K562 (cell line): ENCODE measurements around the gene PIGB. TPM values are rescaled to one million over a fixed set of nuclear protein-coding genes. Genes with fewer than 3 reads are reported as not detected.

Experiments used
- ATF1 ChIP-seq, 2 experiments: fragments of 450-650 bp in 1 of 2; IDR thresholded peaks; 2 replicates each; pipeline ENCODE4 v1.6.1; 2016; ENCODE audit warnings: missing compliant biosample characterization in 1 of 2, missing genetic modification characterization in 1 of 2
- CBFA2T3 ChIP-seq: fragments of 450-650 bp; IDR thresholded peaks from 2 replicates; pipeline ENCODE4 v1.6.1; 2017
- CEBPG ChIP-seq, 3 experiments: fragments of 200-800 bp in 1 of 3; sonication (Bioruptor generic) in 1 of 3; sonication (generic) in 1 of 3; formaldehyde crosslinking in 1 of 3; IDR thresholded peaks in 2 of 3; conservative IDR thresholded peaks in 1 of 3; 2 replicates each; pipeline versions ENCODE4 v1.6.1 to v1.8.0; 2016 to 2022; ENCODE audit warnings: missing compliant biosample characterization in 2 of 3, missing genetic modification characterization in 2 of 3, mild to moderate bottlenecking in 1 of 3, missing genetic modification reagents in 1 of 3
- EGR1 ChIP-seq: fragments of 450-650 bp; conservative IDR thresholded peaks from 2 replicates; pipeline ENCODE4 v1.6.1; 2017; ENCODE audit warnings: mild to moderate bottlenecking
- KAT8 ChIP-seq: fragments of 450-650 bp; IDR thresholded peaks from 2 replicates; pipeline ENCODE4 v1.6.1; 2016; ENCODE audit warnings: low read depth, mild to moderate bottlenecking
- MYC ChIP-seq, 2 experiments: fragments of 250-450 bp in 1 of 2; sonication (Bioruptor Pico) in 1 of 2; IDR thresholded peaks; 2 replicates each; pipeline versions ENCODE4 v1.5.1 to v1.6.1; 2012 to 2021; ENCODE audit warnings: low read depth in 2 of 2, borderline replicate concordance in 1 of 2, improper control_type of control experiment in 1 of 2, low read length in 1 of 2, mild to moderate bottlenecking in 1 of 2, moderate library complexity in 1 of 2
- NCOA1 ChIP-seq: fragments of 450-650 bp; IDR thresholded peaks from 2 replicates; pipeline ENCODE4 v1.6.1; 2016; ENCODE audit warnings: low read depth
- NFRKB ChIP-seq: fragments of 450-650 bp; IDR thresholded peaks from 2 replicates; pipeline ENCODE4 v1.6.1; 2016; ENCODE audit warnings: low read depth
- NFYB ChIP-seq: IDR thresholded peaks from 2 replicates; pipeline ENCODE4 v1.6.1; 2011; ENCODE audit warnings: mild to moderate bottlenecking, moderate library complexity; ENCODE audit not compliant: insufficient read length; ENCODE audit errors: extremely low read depth
- PTBP1 ChIP-seq: fragments of 200-400 bp; formaldehyde crosslinking; IDR thresholded peaks from 2 replicates; pipeline ENCODE4 v1.6.1; 2017; ENCODE audit warnings: low read depth, low read length
- RAD21 ChIP-seq, 2 experiments: fragments of 250-450 bp in 1 of 2; fragments of 450-650 bp in 1 of 2; sonication (Bioruptor Pico) in 1 of 2; formaldehyde crosslinking in 1 of 2; IDR thresholded peaks in 1 of 2; conservative IDR thresholded peaks in 1 of 2; 2 replicates each; pipeline versions ENCODE4 v1.4.0 to v1.8.0; 2020 to 2022; ENCODE audit warnings: mild to moderate bottlenecking in 2 of 2, moderate library complexity in 1 of 2
- SMARCA5 ChIP-seq: fragments of 450-650 bp; IDR thresholded peaks from 2 replicates; pipeline ENCODE4 v1.6.1; 2016
- TBL1XR1 ChIP-seq, 2 experiments: IDR thresholded peaks; 2 replicates each; pipeline ENCODE4 v1.6.1; 2012; ENCODE audit warnings: improper control_type of control experiment in 2 of 2, low read length in 2 of 2, mild to moderate bottlenecking in 1 of 2
- ZNF589 ChIP-seq: fragments of 200-800 bp; sonication (Bioruptor generic); IDR thresholded peaks from 2 replicates; pipeline ENCODE4 v1.6.1; 2016; ENCODE audit warnings: low read depth, missing genetic modification characterization, missing compliant biosample characterization
- polyA plus RNA-seq, 8 experiments: library from polyadenylated mRNA; depleted of rRNA in 4 of 8; stranded (reverse) in 5 of 8; unstranded in 3 of 8; fragments of >200 nt; fragmentation: Nextera tagmentation in 2 of 8; fragmentation: Illumina TruSeq in 1 of 8; extraction: Ambion mirVana in 2 of 8; extraction: Trizol in 1 of 8; gene quantifications; 2 replicates each; pipeline versions ENCODE4 v1.2.1 to v1.2.3, GENCODE V29; 2011 to 2014; ENCODE audit warnings: inconsistent platforms in 1 of 8, missing spikeins in 1 of 8
- total RNA-seq, 7 experiments: library from RNA; depleted of rRNA in 6 of 7; stranded (reverse); fragments of >200 nt in 6 of 7; fragmentation: Illumina TruSeq in 2 of 7; extraction: Trizol in 2 of 7; gene quantifications; 2 replicates each; pipeline versions ENCODE4 v1.2.1 to v1.2.3, GENCODE V29; 2011 to 2021; ENCODE audit warnings: low replicate concordance in 1 of 7
- TF ChIP-seq, protein P1 (sequence below): fragments of 200-400 bp; formaldehyde crosslinking; IDR thresholded peaks from 2 replicates; pipeline ENCODE4 v1.6.1; 2017; ENCODE audit warnings: mild to moderate bottlenecking, low read depth, low read length, moderate library complexity
- TF ChIP-seq, protein P2 (sequence below): fragments of 450-650 bp; formaldehyde crosslinking; IDR thresholded peaks from 2 replicates; pipeline ENCODE4 v1.4.0; 2020; ENCODE audit warnings: mild to moderate bottlenecking, moderate library complexity
- TF ChIP-seq, protein P3 (sequence below): fragments of 450-650 bp; formaldehyde crosslinking; IDR thresholded peaks from 2 replicates; pipeline ENCODE4 v1.4.0; 2022; ENCODE audit warnings: missing genetic modification characterization
- TF ChIP-seq, protein P4 (sequence below): sonication (generic); formaldehyde crosslinking; IDR thresholded peaks from 2 replicates; pipeline ENCODE4 v1.8.0; 2022; ENCODE audit warnings: mild to moderate bottlenecking, missing genetic modification reagents
- TF ChIP-seq, protein P5 (sequence below), 2 experiments: fragments of 450-650 bp in 1 of 2; sonication (generic) in 1 of 2; formaldehyde crosslinking in 1 of 2; IDR thresholded peaks in 1 of 2; conservative IDR thresholded peaks in 1 of 2; 2 replicates each; pipeline versions ENCODE4 v1.6.1 to v1.8.1; 2016 to 2023; ENCODE audit warnings: mild to moderate bottlenecking in 2 of 2, moderate library complexity in 2 of 2, inconsistent platforms in 1 of 2, missing genetic modification reagents in 1 of 2

The PIGB gene
- total and polyA plus RNA-seq, 9 of the 15 experiments (the other 6 are each of a cell fraction or from before 2014, with no cell fraction given): 9.9 to 32.3 (median 18.2) TPM

DNA sequence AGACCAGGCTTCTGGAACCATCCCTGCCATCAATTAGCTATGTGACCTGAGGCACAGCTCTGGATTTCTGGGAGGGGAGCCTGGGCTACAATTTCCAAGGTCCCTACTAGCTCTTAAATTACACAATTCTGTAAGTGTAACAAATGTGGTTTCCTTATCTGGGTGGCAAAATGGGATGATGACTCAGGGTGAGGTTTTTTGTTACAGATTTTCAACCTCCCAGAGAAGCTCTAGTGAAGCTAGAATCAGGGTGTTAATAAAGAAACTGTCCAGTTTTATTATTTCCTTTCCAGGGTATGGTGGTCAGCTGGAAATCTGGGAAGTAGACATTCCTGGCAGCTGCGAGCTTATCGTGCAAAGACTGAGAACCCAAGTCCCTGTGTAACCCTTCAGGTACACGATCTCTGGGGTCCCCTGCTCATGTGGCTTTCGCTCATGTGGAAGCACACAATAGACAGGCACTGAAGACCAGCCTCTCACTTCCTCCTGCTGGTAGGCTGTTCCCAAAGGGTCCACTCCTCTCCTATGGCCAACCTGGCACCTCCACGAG is 36.7 kb upstream of the PIGB start (continued):
- TF ChIP-seq, protein P1, sequence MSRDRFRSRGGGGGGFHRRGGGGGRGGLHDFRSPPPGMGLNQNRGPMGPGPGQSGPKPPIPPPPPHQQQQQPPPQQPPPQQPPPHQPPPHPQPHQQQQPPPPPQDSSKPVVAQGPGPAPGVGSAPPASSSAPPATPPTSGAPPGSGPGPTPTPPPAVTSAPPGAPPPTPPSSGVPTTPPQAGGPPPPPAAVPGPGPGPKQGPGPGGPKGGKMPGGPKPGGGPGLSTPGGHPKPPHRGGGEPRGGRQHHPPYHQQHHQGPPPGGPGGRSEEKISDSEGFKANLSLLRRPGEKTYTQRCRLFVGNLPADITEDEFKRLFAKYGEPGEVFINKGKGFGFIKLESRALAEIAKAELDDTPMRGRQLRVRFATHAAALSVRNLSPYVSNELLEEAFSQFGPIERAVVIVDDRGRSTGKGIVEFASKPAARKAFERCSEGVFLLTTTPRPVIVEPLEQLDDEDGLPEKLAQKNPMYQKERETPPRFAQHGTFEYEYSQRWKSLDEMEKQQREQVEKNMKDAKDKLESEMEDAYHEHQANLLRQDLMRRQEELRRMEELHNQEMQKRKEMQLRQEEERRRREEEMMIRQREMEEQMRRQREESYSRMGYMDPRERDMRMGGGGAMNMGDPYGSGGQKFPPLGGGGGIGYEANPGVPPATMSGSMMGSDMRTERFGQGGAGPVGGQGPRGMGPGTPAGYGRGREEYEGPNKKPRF: no peak
- TF ChIP-seq ZNF589: peak; percentile 50
- peak; percentile 71 for TF ChIP-seq CBFA2T3
- TF ChIP-seq, protein P2, sequence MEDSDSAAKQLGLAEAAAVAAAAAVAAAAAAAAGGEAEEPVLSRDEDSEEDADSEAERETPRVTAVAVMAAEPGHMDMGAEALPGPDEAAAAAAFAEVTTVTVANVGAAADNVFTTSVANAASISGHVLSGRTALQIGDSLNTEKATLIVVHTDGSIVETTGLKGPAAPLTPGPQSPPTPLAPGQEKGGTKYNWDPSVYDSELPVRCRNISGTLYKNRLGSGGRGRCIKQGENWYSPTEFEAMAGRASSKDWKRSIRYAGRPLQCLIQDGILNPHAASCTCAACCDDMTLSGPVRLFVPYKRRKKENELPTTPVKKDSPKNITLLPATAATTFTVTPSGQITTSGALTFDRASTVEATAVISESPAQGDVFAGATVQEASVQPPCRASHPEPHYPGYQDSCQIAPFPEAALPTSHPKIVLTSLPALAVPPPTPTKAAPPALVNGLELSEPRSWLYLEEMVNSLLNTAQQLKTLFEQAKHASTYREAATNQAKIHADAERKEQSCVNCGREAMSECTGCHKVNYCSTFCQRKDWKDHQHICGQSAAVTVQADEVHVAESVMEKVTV (CRISPR knock-in tag): no peak
- TF ChIP-seq, protein P3, sequence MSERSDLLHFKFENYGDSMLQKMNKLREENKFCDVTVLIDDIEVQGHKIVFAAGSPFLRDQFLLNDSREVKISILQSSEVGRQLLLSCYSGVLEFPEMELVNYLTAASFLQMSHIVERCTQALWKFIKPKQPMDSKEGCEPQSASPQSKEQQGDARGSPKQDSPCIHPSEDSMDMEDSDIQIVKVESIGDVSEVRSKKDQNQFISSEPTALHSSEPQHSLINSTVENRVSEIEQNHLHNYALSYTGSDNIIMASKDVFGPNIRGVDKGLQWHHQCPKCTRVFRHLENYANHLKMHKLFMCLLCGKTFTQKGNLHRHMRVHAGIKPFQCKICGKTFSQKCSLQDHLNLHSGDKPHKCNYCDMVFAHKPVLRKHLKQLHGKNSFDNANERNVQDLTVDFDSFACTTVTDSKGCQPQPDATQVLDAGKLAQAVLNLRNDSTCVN (CRISPR knock-in tag): no peak
- no peak for TF ChIP-seq NCOA1
- TF ChIP-seq MYC (IDR thresholded peaks at IDR 0.05; ENCODE audit: low read depth, low read length): no peak
- no peak for TF ChIP-seq MYC (CRISPR knock-in tag; IDR thresholded peaks at IDR 0.05; ENCODE audit: borderline replicate concordance, low read depth)
- TF ChIP-seq ATF1 (CRISPR knock-in tag; IDR thresholded peaks at IDR 0.05): no peak
- TF ChIP-seq ATF1 (tag; IDR thresholded peaks at IDR 0.05): 0 out of 2 replicates have a peak, but pooled peaks have one; percentile 37
- TF ChIP-seq NFRKB: no peak
- TF ChIP-seq RAD21 (CRISPR knock-in tag; conservative IDR thresholded peaks at IDR 0.05 in 1 of 2, IDR thresholded peaks at IDR 0.05 in 1 of 2): 0 out of 4 replicates have a peak, but pooled peaks of 1 of the 2 experiments have one; percentile 20
- TF ChIP-seq EGR1: no peak
- TF ChIP-seq SMARCA5: no peak
- no peak for TF ChIP-seq NFYB
- no peak for TF ChIP-seq KAT8
- peak; percentile 55; the same call in 1 of the 2 replicates for TF ChIP-seq CEBPG (CRISPR knock-in tag; IDR thresholded peaks at IDR 0.05)
- TF ChIP-seq CEBPG (tag; conservative IDR thresholded peaks at IDR 0.05 in 1 of 2, IDR thresholded peaks at IDR 0.05 in 1 of 2): peak; percentile 82 to 85
- TF ChIP-seq, protein P4, sequence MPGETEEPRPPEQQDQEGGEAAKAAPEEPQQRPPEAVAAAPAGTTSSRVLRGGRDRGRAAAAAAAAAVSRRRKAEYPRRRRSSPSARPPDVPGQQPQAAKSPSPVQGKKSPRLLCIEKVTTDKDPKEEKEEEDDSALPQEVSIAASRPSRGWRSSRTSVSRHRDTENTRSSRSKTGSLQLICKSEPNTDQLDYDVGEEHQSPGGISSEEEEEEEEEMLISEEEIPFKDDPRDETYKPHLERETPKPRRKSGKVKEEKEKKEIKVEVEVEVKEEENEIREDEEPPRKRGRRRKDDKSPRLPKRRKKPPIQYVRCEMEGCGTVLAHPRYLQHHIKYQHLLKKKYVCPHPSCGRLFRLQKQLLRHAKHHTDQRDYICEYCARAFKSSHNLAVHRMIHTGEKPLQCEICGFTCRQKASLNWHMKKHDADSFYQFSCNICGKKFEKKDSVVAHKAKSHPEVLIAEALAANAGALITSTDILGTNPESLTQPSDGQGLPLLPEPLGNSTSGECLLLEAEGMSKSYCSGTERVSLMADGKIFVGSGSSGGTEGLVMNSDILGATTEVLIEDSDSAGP (CRISPR knock-in tag): no peak
- peak in 1 of 2 experiments; percentile 55; a peak in 2 of 4 replicates for TF ChIP-seq TBL1XR1 (IDR thresholded peaks at IDR 0.05; ENCODE audit: low read length in 2 of 2)
- TF ChIP-seq, protein P5, sequence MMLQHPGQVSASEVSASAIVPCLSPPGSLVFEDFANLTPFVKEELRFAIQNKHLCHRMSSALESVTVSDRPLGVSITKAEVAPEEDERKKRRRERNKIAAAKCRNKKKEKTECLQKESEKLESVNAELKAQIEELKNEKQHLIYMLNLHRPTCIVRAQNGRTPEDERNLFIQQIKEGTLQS (IDR thresholded peaks at IDR 0.05): peak; percentile 93
- TF ChIP-seq, protein P5 (CRISPR knock-in tag; conservative IDR thresholded peaks at IDR 0.05): 0 out of 2 replicates have a peak, but pooled peaks have one; percentile 21
- TF ChIP-seq PTBP1: no peak
